ENCODE results near the gene CUEDC1. TPM values are rescaled to one million over a fixed set of nuclear protein-coding genes. Genes with fewer than 3 reads are reported as not detected.
A peak's percentile ranks its signal among the peaks of the same experiment; 100 is the strongest.

The CUEDC1 gene
- total RNA-seq, 2 donors from 2014 or later, result 0.15 to 0.56 TPM

DNA sequence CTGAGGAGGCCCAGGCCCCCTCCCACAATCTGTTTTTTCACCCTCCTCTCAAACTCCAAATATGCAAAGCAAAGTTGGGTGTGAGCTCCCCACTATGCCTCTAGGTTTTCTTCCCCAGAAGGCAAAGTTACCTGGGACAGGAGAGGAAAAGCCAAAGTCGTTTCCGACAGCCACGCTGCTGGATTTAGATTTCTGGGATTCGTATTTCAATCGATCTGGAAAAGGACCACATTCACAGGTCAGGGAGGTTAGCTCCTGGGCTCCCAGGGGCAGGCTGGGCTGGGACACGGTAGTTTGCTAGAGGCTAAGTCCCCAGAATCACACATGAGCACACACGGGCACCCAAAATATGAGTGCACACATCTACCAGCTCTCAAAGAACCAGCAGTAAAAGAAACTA, 84.1 kb downstream of the CUEDC1 start:
- Mint-ChIP-seq H3K36me3 (ENCODE audit: low read depth) (no peaks in the 10 kb centered on the region), H3K4me3 (no peak overlapping the region), H3K27me3 (peaks cover 19% of the 10 kb centered on the region), H3K4me1 (peaks cover 10% of the 10 kb centered on the region), H3K9me3 (no peaks in the 10 kb centered on the region), H3K27ac (no peak overlapping the region)
- ATAC-seq (replicated peaks), result no peak

GRCh38 chr17:57870283-57870635, 85.0 kb downstream of the CUEDC1 start:
- Mint-ChIP-seq H3K27ac (no peak overlapping the region), H3K36me3 (ENCODE audit: low read depth) (no peaks in the 10 kb centered on the region), H3K9me3 (no peaks in the 10 kb centered on the region), H3K4me1 (peaks cover 10% of the 10 kb centered on the region), H3K4me3 (no peak overlapping the region), H3K27me3 (peaks cover 16% of the 10 kb centered on the region)
- no peak for ATAC-seq (replicated peaks)

DNA sequence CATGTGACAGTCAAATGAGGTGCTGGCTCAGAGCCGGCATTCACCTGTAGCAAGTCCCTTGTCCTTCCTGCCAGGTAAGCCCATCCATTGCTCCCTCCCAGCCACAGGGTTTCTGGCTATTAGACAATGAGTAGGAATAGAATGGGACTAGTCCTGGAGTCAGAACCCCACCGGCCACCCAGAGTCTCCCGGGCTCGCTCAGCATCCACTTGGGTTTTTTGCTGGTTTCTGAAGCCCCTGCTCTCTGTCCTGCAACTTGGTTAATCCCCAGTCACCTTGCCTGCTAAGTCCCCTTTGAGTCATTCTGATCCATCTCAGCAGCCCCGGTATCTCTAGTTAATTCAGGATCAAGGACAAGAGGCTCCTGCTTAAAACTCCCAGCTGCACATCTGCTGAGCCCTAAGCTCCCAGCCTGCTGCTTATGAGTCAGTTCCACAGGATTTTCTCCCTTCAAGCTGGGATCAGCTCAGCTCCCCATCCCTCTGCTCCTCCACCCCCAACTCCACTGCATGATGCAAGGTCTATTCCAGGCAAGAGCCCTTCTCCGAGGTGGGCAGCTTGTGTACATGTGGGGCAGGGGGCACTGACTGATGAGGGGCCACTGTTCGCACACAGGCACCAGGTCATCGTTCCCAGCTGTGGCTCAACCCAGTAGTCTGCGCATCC, 85.5 kb downstream of the CUEDC1 start:
- Mint-ChIP-seq H3K36me3 (ENCODE audit: low read depth) (no peaks in the 10 kb centered on the region), H3K4me3 (no peak overlapping the region), H3K27me3 (peaks cover 16% of the 10 kb centered on the region), H3K4me1 (peaks cover 10% of the 10 kb centered on the region), H3K9me3 (no peaks in the 10 kb centered on the region), H3K27ac (no peak overlapping the region)
- ATAC-seq (replicated peaks), result no peak

DNA sequence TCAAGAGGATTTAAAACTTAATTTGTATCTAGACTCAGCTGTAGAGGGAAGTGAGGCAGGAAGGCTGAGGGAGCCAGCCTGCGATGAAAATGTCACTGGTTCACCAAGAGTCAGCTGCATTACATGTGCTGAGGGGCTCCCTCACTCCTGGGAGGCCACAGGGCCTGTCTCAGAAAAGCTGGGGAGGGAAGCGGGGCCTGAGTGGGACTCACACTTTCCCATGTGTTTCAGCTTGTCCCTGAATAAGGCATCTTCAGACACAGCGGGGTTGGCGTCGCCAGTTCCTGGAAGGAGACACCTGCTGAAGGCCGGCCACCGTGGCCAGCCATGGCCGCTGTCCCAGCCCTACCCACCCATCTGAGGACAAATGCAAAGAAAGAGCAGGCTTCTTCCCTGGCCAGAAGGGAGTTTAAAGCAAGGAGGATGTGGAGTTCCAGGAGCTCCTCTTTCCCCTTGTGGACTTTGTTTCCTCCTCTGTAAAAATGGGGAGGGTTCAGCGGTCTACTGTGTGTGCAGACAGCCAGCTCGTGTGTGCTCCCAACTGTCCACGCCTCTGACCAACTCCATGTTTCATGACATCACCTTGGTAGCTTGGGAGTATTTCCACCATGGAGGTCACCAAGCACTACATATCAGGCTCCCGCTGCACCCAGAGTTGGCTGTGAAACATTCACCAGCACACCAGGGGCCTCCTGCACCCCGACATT, 86.1 kb downstream of the CUEDC1 start:
- no peaks in the 10 kb centered on the region for H3K36me3 Mint-ChIP-seq (ENCODE audit: low read depth)
- no peaks in the 10 kb centered on the region for H3K9me3 Mint-ChIP-seq
- no peak for ATAC-seq (replicated peaks)
- H3K27me3 Mint-ChIP-seq, result peaks cover 13% of the 10 kb centered on the region
- no peak overlapping the region for H3K27ac Mint-ChIP-seq
- peaks cover 9% of the 10 kb centered on the region for H3K4me1 Mint-ChIP-seq
- H3K4me3 Mint-ChIP-seq, result no peak overlapping the region

DNA sequence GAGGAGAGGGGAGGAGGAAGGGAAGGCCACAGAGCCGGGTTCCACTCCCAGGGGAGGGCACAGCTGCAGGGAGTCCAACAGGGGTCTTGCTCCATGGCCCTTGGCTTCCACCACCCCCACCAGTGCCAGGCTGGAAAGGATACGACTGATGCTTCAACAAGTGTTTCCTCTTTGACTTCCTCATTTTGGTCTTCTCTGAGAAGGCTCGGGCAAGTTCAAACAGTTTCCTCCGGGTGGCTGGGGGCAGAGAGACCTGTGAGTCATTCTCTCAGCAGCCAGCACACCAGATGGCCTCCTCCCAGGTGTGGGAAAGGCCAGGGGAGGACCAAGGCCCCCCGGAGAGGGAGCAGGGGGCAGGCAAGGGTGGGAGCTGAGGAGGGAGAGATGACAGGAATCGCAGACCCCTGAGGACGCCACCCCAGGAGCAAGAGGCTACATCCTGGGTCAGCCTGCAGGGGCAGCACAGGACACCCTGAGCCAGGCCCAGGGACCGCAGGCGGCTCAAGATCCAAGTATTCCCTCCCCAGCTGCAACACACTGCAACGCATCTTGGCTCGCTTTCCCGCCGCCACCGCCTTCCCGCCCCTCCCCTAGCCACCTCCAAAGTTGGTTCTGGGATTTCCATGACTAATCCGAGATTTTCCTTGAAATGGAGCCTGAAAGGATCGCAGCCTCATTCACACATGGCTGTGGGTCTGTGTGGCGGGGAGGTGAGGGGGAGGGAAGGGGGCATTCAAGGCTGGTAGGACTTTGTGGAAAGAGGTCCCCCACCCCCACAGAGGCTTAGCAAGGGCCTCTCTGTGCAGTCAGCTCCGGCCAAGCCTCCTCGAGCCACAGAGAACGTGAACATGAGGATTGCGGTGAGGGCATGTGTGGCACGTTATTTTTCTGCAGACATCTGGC, 87.0 kb downstream of the CUEDC1 start:
- Mint-ChIP-seq H3K9me3 (no peaks in the 10 kb centered on the region), H3K36me3 (ENCODE audit: low read depth) (no peaks in the 10 kb centered on the region), H3K27me3 (peaks cover 13% of the 10 kb centered on the region), H3K4me1 (peaks cover 7% of the 10 kb centered on the region), H3K4me3 (peak overlapping the region; percentile 37), H3K27ac (peak overlapping the region; percentile 85)
- ATAC-seq (replicated peaks), result peak; percentile 74

DNA sequence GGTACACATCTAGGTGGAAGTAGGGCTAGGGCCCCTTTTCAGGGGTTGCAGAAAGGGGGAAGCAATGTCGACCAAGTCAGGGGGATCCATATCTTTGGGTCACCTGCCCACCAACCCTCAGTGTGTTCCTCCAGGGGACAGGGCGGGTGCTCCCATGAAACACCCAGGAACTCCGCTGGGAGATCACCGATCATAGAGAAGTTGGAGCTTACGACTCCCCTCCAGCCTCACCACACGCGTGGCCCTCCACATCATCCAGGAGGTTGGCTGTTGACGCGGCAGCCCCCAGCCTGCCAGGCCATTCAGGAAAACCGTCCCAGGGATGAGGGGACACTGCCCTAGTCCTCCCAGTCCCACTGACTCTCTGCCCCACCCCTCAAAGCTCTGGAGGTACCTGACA, 88.1 kb downstream of the CUEDC1 start:
- peaks cover 8% of the 10 kb centered on the region for H3K27me3 Mint-ChIP-seq
- H3K9me3 Mint-ChIP-seq, result no peaks in the 10 kb centered on the region
- no peak overlapping the region for H3K4me3 Mint-ChIP-seq
- no peak overlapping the region for H3K27ac Mint-ChIP-seq
- peaks cover 7% of the 10 kb centered on the region for H3K4me1 Mint-ChIP-seq
- no peak for ATAC-seq (replicated peaks)
- no peaks in the 10 kb centered on the region for H3K36me3 Mint-ChIP-seq (ENCODE audit: low read depth)

DNA sequence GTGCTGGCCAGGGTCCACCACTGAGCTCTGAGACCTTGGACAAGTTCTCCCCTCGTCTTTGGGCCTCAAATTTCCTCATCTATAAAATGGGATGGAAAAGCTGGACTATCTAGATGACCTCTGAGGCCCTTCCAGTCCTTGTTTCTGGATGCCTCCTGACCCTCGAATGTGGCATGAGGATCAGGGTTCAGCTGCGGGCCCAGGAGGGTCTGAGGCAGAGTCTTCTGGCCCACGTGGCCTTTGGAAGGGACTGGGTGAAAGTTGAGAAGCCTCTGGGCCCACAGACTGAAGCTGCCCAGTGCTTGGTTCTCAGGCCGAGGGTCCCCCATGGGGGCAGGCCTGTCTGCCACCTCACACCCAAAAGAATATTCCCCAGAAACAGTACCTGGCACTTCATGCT, 88.5 kb downstream of the CUEDC1 start:
- H3K27me3 Mint-ChIP-seq, result peaks cover 4% of the 10 kb centered on the region
- no peak overlapping the region for H3K4me3 Mint-ChIP-seq
- no peaks in the 10 kb centered on the region for H3K36me3 Mint-ChIP-seq (ENCODE audit: low read depth)
- H3K4me1 Mint-ChIP-seq, result peaks cover 7% of the 10 kb centered on the region
- no peak overlapping the region for H3K27ac Mint-ChIP-seq
- no peak for ATAC-seq (replicated peaks)
- H3K9me3 Mint-ChIP-seq, result no peaks in the 10 kb centered on the region

- no peak overlapping the region for H3K4me3 Mint-ChIP-seq
- no peak overlapping the region for H3K27ac Mint-ChIP-seq
- peaks cover 4% of the 10 kb centered on the region for H3K27me3 Mint-ChIP-seq
- no peaks in the 10 kb centered on the region for H3K36me3 Mint-ChIP-seq (ENCODE audit: low read depth)
- H3K4me1 Mint-ChIP-seq, result peaks cover 7% of the 10 kb centered on the region
- no peak for ATAC-seq (replicated peaks)
- no peaks in the 10 kb centered on the region for H3K9me3 Mint-ChIP-seq
These were observed 88.9 kb downstream of the CUEDC1 start for GRCh38 chr17:57866319-57866718.

DNA sequence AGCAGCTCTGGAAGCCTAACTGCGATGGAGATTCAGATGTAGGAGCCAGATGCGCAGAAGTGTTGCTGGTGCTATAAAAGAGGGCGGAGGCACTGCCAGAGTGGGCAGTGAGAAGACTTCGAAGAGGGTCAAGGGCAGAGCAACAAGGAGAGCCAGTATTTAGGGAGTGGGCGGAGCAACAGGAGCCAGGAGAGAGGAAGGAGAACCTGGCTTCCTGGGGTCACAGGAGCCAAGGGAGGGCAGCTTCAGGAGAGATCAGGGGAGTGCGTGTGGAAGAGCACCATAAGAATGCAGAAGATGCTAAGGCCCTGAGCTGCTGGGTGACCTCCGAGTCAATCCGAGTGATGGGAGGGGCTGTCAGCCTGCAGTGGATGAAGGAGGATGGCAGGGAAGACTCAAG, 90.9 kb downstream of the CUEDC1 start:
- H3K9me3 Mint-ChIP-seq, result no peaks in the 10 kb centered on the region
- H3K27me3 Mint-ChIP-seq, result no peaks in the 10 kb centered on the region
- no peak overlapping the region for H3K4me3 Mint-ChIP-seq
- no peak for ATAC-seq (replicated peaks)
- no peaks in the 10 kb centered on the region for H3K36me3 Mint-ChIP-seq (ENCODE audit: low read depth)
- peaks cover 13% of the 10 kb centered on the region for H3K4me1 Mint-ChIP-seq
- H3K27ac Mint-ChIP-seq, result no peak overlapping the region

- Mint-ChIP-seq H3K4me1 (peaks cover 13% of the 10 kb centered on the region), H3K36me3 (ENCODE audit: low read depth) (no peaks in the 10 kb centered on the region), H3K4me3 (no peak overlapping the region), H3K9me3 (no peaks in the 10 kb centered on the region), H3K27me3 (no peaks in the 10 kb centered on the region), H3K27ac (no peak overlapping the region)
- ATAC-seq (replicated peaks), result no peak
These were observed 92.2 kb downstream of the CUEDC1 start for GRCh38 chr17:57862694-57863667.

GRCh38 chr17:57861790-57862693, 93.2 kb downstream of the CUEDC1 start:
- ATAC-seq (replicated peaks), result peak; percentile 13

GRCh38 chr17:57861000-57861789, 94.0 kb downstream of the CUEDC1 start:
- no peaks in the 10 kb centered on the region for H3K36me3 Mint-ChIP-seq (ENCODE audit: low read depth)
- peak overlapping the region; percentile 59 for H3K27ac Mint-ChIP-seq
- H3K4me1 Mint-ChIP-seq, result peaks cover 7% of the 10 kb centered on the region
- H3K27me3 Mint-ChIP-seq, result no peaks in the 10 kb centered on the region
- no peaks in the 10 kb centered on the region for H3K9me3 Mint-ChIP-seq
- peak; percentile 74 for ATAC-seq (replicated peaks)
- peak overlapping the region; percentile 84 for H3K4me3 Mint-ChIP-seq

More at GRCh38 chr17:57861790-57862693, 93.2 kb downstream of the CUEDC1 start:
- H3K27me3 Mint-ChIP-seq, result no peaks in the 10 kb centered on the region
- no peak overlapping the region for H3K27ac Mint-ChIP-seq
- H3K9me3 Mint-ChIP-seq, result no peaks in the 10 kb centered on the region
- peak overlapping the region; percentile 33 for H3K4me3 Mint-ChIP-seq
- no peaks in the 10 kb centered on the region for H3K36me3 Mint-ChIP-seq (ENCODE audit: low read depth)
- peaks cover 7% of the 10 kb centered on the region for H3K4me1 Mint-ChIP-seq
